Glutamatergic neuron (in vitro differentiated cells): ENCODE data around the gene ZMYND8. TPM values are rescaled to one million over a fixed set of nuclear protein-coding genes. Genes with fewer than 3 reads are reported as not detected.
"Not testable (repeated sequence)": the region's sequence is repeated elsewhere in the genome, so short reads cannot be mapped to it uniquely, and the experiment has no call there.

Source experiments
- DNase-seq: peaks from one replicate; pipeline ENCODE4 v3.0.0; 2022
- H3K27ac Mint-ChIP-seq: one replicate; pipeline ENCODE4 v1.8.0; 2020; ENCODE audit warnings: mild to moderate bottlenecking, mixed read lengths, inconsistent platforms; ENCODE audit not compliant: unreplicated experiment
- H3K27me3 Mint-ChIP-seq: one replicate; pipeline ENCODE4 v1.8.0; 2020; ENCODE audit warnings: mild to moderate bottlenecking, moderate library complexity, mixed read lengths, inconsistent platforms; ENCODE audit not compliant: unreplicated experiment
- H3K36me3 Mint-ChIP-seq: one replicate; pipeline ENCODE4 v1.8.0; 2020; ENCODE audit warnings: mild to moderate bottlenecking, mixed read lengths, inconsistent platforms; ENCODE audit not compliant: unreplicated experiment
- H3K4me1 Mint-ChIP-seq: one replicate; pipeline ENCODE4 v1.8.0; 2020; ENCODE audit warnings: mild to moderate bottlenecking, low read depth, mixed read lengths, inconsistent platforms; ENCODE audit not compliant: unreplicated experiment
- H3K4me3 Mint-ChIP-seq: one replicate; pipeline ENCODE4 v1.8.0; 2020; ENCODE audit warnings: mild to moderate bottlenecking, mixed read lengths, inconsistent platforms; ENCODE audit not compliant: unreplicated experiment
- H3K9me3 Mint-ChIP-seq: one replicate; pipeline ENCODE4 v1.8.0; 2020; ENCODE audit warnings: mild to moderate bottlenecking, moderate library complexity, mixed read lengths, inconsistent platforms; ENCODE audit not compliant: unreplicated experiment
- total RNA-seq: library from RNA; stranded (reverse); fragmentation: NEBNext Ultra II Directional; extraction: Animal tissue kit (Norgen Biotek cat#: 25700); gene quantifications from one replicate; pipeline ENCODE4 v1.2.1, GENCODE V29; 2021; ENCODE audit not compliant: unreplicated experiment
- TF ChIP-seq, protein P1 (sequence below): fragments of 200-600 bp; sonication (generic); IDR thresholded peaks from one replicate; pipeline ENCODE4 v1.5.0; 2021; ENCODE audit not compliant: partially characterized antibody, unreplicated experiment

Gene ZMYND8
- total RNA-seq, 1 donor from 2014 or later, result 116 TPM

DNA sequence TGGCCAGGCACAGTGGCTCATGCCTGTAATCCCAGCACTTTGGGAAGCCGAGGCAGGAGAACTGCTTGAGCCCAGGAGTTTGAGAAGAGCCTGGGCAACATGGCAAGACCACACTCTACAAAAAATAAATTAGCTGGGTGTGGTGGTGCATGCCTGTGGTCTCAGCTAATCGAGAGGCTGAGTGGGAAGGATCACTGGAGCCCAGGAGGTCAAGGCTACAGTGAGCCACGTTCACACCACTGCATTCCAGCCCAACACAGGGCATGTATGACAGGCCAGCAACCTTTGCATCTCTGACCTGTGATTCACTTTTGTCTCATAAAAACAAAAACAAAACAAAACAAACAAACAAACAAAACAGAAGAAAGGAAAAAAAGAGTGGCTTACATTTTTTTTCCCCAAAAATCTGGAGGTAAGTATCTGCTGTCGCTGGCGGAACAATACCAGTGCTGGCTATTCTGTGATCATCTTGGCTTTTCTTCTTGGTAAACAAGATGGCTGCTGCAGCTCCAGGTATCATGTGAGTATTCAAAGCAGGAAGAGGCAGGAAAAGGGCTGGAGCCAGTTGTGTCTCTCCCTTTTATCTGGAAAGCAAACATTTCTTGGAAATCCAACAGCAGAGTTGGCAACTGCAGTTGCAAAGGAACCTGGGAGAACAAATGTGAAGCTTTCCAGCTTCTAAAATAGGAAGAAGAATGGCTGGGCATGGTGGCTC lies 40.4 kb upstream of the ZMYND8 start:
- Mint-ChIP-seq H3K4me3 (no peak overlapping the region), H3K9me3 (no peaks in the 10 kb centered on the region), H3K27ac (no peak overlapping the region), H3K36me3 (no peaks in the 10 kb centered on the region), H3K27me3 (peaks cover 2% of the 10 kb centered on the region), H3K4me1 (no peaks in the 10 kb centered on the region)
- TF ChIP-seq, protein P1, sequence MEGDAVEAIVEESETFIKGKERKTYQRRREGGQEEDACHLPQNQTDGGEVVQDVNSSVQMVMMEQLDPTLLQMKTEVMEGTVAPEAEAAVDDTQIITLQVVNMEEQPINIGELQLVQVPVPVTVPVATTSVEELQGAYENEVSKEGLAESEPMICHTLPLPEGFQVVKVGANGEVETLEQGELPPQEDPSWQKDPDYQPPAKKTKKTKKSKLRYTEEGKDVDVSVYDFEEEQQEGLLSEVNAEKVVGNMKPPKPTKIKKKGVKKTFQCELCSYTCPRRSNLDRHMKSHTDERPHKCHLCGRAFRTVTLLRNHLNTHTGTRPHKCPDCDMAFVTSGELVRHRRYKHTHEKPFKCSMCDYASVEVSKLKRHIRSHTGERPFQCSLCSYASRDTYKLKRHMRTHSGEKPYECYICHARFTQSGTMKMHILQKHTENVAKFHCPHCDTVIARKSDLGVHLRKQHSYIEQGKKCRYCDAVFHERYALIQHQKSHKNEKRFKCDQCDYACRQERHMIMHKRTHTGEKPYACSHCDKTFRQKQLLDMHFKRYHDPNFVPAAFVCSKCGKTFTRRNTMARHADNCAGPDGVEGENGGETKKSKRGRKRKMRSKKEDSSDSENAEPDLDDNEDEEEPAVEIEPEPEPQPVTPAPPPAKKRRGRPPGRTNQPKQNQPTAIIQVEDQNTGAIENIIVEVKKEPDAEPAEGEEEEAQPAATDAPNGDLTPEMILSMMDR, result no peak
- DNase-seq, result no peak

DNA sequence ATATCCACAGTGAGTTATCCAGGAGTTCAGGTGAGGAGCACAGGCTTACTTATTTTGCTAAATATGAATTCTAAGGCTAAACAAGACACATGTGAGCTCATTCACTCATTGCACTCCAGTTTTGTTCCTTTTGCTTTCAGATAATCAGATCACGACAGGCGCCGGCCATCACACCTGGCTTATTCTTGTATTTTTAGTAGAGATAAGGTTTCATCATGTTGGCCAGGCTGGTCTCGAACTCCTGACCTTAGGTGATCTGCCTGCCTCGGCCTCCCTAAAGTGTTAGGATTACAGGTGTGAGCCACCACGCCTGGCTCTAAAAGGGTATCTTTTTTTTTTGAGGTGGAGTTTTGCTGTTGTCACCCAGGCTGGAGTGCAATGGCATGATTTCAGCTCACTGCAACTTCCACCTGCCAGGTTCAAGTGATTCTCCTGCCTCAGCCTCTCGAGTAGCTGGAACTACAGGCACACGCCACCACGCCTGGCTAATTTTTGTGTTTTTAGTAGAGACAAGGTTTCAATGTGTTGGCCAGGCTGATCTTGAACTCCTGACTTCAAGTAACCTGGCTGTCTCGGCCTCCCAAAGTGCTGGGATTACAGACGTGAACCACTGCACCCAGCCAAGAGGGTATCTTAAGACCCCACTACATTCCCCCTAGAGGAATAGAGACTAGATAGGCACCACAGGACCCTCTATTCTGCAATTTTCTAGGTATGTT lies 37.5 kb upstream of the ZMYND8 start:
- not testable (repeated sequence) for H3K4me3 Mint-ChIP-seq, H3K27me3 Mint-ChIP-seq, H3K4me1 Mint-ChIP-seq, H3K36me3 Mint-ChIP-seq, DNase-seq, H3K27ac Mint-ChIP-seq, H3K9me3 Mint-ChIP-seq

DNA sequence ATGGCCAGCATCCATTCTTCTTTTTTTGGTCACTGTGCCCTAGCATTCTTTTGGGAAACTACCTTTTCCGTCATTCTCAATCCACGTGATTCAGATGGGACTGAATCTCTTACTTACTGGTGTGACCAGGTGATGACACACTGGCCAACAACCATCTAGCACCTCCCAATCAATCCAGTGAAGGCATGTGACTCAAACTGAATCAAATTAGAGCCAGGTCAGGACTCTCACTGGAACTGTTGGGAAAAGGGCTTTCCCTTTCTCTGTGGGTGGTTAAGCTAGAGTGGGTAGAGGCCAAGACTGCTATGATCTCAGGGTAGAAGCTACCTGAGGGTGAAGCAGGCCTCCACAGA lies 36.2 kb upstream of the ZMYND8 start:
- DNase-seq, result no peak
- Mint-ChIP-seq H3K4me3 (no peak overlapping the region), H3K36me3 (peaks cover 3% of the 10 kb centered on the region), H3K27ac (no peak overlapping the region), H3K27me3 (peaks cover 4% of the 10 kb centered on the region), H3K9me3 (no peaks in the 10 kb centered on the region), H3K4me1 (no peaks in the 10 kb centered on the region)
- TF ChIP-seq, protein P1, result no peak

DNA sequence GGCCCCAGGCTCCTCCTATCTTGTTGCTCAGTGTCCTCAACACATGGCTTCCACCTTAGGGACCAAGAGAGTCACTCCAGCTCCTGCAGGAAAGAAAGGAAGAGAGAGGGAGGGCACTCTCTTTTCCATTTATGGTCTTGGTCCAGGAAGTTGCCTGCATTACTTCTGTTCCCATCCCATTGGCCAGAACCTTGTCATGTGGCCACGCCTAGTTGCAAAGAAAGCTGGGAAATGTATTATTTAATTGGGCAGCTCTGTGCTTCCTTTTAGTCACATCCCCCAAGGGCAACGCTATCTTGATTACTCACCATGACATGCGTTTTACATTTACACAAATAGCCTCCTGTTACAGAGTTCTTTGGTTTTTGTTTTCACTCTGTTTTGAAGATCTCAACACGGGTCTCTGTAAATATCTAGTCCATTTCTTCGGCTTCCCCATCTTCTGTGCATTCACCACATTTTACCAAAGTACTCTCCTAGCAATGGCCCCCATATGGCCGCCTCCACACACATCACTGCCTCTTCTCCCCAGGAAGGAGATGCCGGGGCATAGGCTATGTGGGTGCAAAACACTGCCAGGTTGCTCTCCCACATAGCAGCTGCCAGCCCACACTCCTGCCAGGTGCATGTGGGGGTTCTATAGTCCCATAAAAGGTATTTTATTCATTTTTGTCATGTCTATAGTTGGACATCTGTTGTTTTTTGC lies 35.7 kb upstream of the ZMYND8 start:
- peaks cover 3% of the 10 kb centered on the region for H3K36me3 Mint-ChIP-seq
- H3K4me1 Mint-ChIP-seq, result no peaks in the 10 kb centered on the region
- DNase-seq, result no peak
- H3K27ac Mint-ChIP-seq, result no peak overlapping the region
- no peak overlapping the region for H3K4me3 Mint-ChIP-seq
- peaks cover 4% of the 10 kb centered on the region for H3K27me3 Mint-ChIP-seq
- TF ChIP-seq, protein P1, result no peak
- H3K9me3 Mint-ChIP-seq, result peaks cover 1% of the 10 kb centered on the region

DNA sequence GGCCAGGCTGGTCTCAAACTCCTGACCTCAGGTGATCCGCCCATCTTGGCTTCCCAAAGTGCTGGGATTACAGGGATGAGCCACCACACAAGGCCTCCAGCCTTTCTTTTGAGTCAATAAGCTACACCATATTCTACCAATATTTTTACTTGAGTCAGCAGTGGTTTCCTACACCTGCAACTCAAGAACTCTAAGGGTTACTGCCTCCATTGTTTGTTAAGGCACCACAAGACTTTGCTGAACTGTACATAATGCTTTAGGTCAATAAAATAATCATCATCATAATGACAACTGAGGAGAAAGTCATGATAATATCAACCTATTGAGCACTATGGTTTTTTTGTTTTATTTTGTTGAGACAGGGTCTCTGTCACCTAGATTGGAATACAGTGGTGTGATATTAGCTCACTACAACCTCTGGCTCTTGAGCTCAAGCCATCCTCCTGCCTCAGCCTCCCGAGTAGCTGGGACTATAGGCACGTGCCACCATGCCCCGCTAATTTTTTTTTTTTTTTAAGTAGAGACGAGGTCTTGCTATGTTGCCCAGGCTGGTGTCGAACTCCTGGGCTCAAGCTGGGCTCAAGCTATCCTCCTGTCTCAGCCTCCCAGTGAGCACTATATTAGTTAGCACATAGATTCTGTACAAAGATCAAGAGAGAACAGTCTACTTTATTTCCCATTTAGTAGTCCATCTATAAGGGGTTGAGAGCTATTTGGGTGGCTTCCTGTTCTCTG lies 34.9 kb upstream of the ZMYND8 start:
- no peak for DNase-seq
- Mint-ChIP-seq H3K27me3 (peaks cover 4% of the 10 kb centered on the region), H3K36me3 (peaks cover 3% of the 10 kb centered on the region), H3K4me3 (no peak overlapping the region), H3K27ac (no peak overlapping the region), H3K4me1 (no peaks in the 10 kb centered on the region), H3K9me3 (peaks cover 1% of the 10 kb centered on the region)
- TF ChIP-seq, protein P1, result no peak
